ENCODE measurements around the gene MLIP. TPM values are rescaled to one million over a fixed set of nuclear protein-coding genes. Genes with fewer than 3 reads are reported as not detected.

The MLIP gene
- total RNA-seq, 4 donors from 2014 or later, result 8.8 to 32.1 (median 15.3) TPM; not detected in 1

GRCh38 chr6:54291146-54291545 lies 179.9 kb downstream of the MLIP start:
- DNase-seq, result no peak
- TF ChIP-seq POLR2A (IDR thresholded peaks at IDR 0.05), result no peak
- no peak for TF ChIP-seq CTCF (IDR thresholded peaks at IDR 0.05)
- H3K27me3 ChIP-seq, result no peaks in the 10 kb centered on the region

GRCh38 chr6:54291738-54292137 lies 180.5 kb downstream of the MLIP start:
- no peaks in the 10 kb centered on the region for H3K4me1 ChIP-seq
- DNase-seq, result no peak
- TF ChIP-seq POLR2A (IDR thresholded peaks at IDR 0.05), result no peak
- no peak for TF ChIP-seq CTCF (IDR thresholded peaks at IDR 0.05)
- H3K9me3 ChIP-seq, result no peaks in the 10 kb centered on the region
- H3K27me3 ChIP-seq, result no peaks in the 10 kb centered on the region
- H3K27ac ChIP-seq, result no peak overlapping the region
- H3K4me3 ChIP-seq, result no peak overlapping the region
- no peaks in the 10 kb centered on the region for H3K36me3 ChIP-seq

More at GRCh38 chr6:54291146-54291545, 179.9 kb downstream of the MLIP start:
- H3K4me3 ChIP-seq, result no peak overlapping the region
- H3K27ac ChIP-seq, result no peak overlapping the region
- H3K4me1 ChIP-seq, result no peaks in the 10 kb centered on the region
- H3K9me3 ChIP-seq, result no peaks in the 10 kb centered on the region
- H3K36me3 ChIP-seq, result no peaks in the 10 kb centered on the region

GRCh38 chr6:54294965-54295532 lies 183.8 kb downstream of the MLIP start:
- TF ChIP-seq POLR2A (IDR thresholded peaks at IDR 0.05), result no peak
- TF ChIP-seq CTCF (IDR thresholded peaks at IDR 0.05), result no peak
- no peaks in the 10 kb centered on the region for H3K9me3 ChIP-seq
- no peaks in the 10 kb centered on the region for H3K36me3 ChIP-seq
- no peak overlapping the region for H3K4me3 ChIP-seq
- no peak for DNase-seq
- H3K27me3 ChIP-seq, result no peaks in the 10 kb centered on the region
- H3K4me1 ChIP-seq, result no peaks in the 10 kb centered on the region
- H3K27ac ChIP-seq, result no peak overlapping the region

DNA sequence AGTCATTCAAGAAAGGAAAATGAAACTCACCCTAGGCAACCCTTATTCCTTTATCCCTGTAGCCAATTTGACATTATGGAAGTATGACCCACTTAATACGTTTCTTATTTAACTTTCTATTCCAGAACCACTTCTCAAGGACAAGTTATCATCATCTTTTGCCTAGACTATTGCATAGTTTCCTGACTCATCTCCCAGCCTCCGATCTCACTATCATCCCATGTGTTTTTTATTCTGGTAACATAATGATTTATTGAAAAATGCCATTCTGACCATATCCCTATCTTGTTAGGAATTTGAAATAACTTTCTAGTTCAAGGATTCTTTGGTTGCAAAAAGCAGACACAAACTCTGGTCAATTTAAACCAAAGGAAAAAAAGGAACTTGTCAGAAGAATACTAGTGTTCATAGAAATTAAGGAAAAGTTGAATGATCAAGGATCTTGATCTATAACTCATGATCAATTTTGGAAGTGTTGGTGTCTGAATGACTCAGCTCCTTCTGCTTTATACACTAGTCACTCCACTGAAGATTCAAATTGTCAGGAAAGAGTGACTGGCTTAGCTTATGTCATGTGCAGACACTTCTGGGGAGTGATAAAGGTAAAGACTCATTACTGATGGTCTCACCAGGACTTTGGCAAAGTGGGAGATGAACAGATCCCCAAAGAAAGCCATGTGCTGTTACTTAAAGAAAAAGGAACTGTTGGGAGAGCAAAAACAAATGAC lies 188.5 kb downstream of the MLIP start:
- Histone ChIP-seq H3K9me3 (no peaks in the 10 kb centered on the region), H3K27me3 (no peaks in the 10 kb centered on the region)
- DNase-seq, result no peak

GRCh38 chr6:54301770-54302169 lies 190.5 kb downstream of the MLIP start:
- no peak overlapping the region for H3K4me3 ChIP-seq
- no peaks in the 10 kb centered on the region for H3K36me3 ChIP-seq
- TF ChIP-seq CTCF (IDR thresholded peaks at IDR 0.05) (no peak), POLR2A (IDR thresholded peaks at IDR 0.05) (no peak)
- H3K4me1 ChIP-seq, result no peaks in the 10 kb centered on the region
- DNase-seq, result no peak
- no peaks in the 10 kb centered on the region for H3K9me3 ChIP-seq
- H3K27ac ChIP-seq, result no peak overlapping the region
- H3K27me3 ChIP-seq, result no peaks in the 10 kb centered on the region

More for the DNA sequence above, 188.5 kb downstream of the MLIP start:
- TF ChIP-seq POLR2A (IDR thresholded peaks at IDR 0.05) (no peak), CTCF (IDR thresholded peaks at IDR 0.05) (no peak)
- no peak overlapping the region for H3K4me3 ChIP-seq
- H3K27ac ChIP-seq, result no peak overlapping the region
- H3K36me3 ChIP-seq, result no peaks in the 10 kb centered on the region
- no peaks in the 10 kb centered on the region for H3K4me1 ChIP-seq

Measured in Peyer's patch (tissue), 4 donors.